Fibroblast of the aortic adventitia (primary cell): ENCODE results near the gene PLEKHH3. TPM values are rescaled to one million over a fixed set of nuclear protein-coding genes. Genes with fewer than 3 reads are reported as not detected.
"Not testable (repeated sequence)": the region's sequence is repeated elsewhere in the genome, so short reads cannot be mapped to it uniquely, and the experiment has no call there.

ENCODE experiments used
- DNase-seq: peaks from one replicate; pipeline ENCODE4 v3.0.0-alpha.2; 2010; ENCODE audit warnings: low read depth
- H3K4me3 ChIP-seq: 2 replicates; pipeline ENCODE4 v1.5.1; 2011; ENCODE audit warnings: low read depth, mild to moderate bottlenecking, control low read depth, low read length, moderate library complexity
- total RNA-seq: library from RNA; depleted of rRNA; stranded (reverse); fragments of >200 nt; gene quantifications from 2 replicates; pipeline ENCODE4 v1.2.3, GENCODE V29; 2012; ENCODE audit warnings: low replicate concordance
- TF ChIP-seq, protein P1 (sequence below): IDR thresholded peaks from 2 replicates; pipeline ENCODE4 v1.5.1; 2011; ENCODE audit warnings: mild to moderate bottlenecking, low read length, control low read depth, inconsistent platforms; ENCODE audit not compliant: insufficient read depth

PLEKHH3 gene
- total RNA-seq, 1 donor, result 15.6 TPM

DNA sequence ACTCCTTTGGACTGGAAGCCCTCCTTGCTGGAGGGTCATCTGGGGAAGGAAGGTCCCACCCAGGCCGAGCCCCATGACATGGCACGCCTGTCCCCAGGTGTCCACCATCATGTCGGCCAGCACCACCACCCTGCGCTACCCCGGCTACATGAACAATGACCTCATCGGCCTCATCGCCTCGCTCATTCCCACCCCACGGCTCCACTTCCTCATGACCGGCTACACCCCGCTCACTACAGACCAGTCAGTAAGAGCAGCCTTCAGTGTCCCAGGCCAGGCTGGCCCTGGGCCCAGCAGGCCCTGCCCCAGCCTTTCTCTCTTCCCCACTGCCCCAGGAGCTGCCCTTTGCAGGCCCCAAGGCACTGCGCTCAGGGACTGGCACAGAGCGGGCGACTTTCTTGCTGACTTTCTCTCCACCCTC lies 11.2 kb downstream of the PLEKHH3 start:
- TF ChIP-seq, protein P1, sequence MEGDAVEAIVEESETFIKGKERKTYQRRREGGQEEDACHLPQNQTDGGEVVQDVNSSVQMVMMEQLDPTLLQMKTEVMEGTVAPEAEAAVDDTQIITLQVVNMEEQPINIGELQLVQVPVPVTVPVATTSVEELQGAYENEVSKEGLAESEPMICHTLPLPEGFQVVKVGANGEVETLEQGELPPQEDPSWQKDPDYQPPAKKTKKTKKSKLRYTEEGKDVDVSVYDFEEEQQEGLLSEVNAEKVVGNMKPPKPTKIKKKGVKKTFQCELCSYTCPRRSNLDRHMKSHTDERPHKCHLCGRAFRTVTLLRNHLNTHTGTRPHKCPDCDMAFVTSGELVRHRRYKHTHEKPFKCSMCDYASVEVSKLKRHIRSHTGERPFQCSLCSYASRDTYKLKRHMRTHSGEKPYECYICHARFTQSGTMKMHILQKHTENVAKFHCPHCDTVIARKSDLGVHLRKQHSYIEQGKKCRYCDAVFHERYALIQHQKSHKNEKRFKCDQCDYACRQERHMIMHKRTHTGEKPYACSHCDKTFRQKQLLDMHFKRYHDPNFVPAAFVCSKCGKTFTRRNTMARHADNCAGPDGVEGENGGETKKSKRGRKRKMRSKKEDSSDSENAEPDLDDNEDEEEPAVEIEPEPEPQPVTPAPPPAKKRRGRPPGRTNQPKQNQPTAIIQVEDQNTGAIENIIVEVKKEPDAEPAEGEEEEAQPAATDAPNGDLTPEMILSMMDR, result no peak
- no peak for DNase-seq
- no peak overlapping the region for H3K4me3 ChIP-seq

DNA sequence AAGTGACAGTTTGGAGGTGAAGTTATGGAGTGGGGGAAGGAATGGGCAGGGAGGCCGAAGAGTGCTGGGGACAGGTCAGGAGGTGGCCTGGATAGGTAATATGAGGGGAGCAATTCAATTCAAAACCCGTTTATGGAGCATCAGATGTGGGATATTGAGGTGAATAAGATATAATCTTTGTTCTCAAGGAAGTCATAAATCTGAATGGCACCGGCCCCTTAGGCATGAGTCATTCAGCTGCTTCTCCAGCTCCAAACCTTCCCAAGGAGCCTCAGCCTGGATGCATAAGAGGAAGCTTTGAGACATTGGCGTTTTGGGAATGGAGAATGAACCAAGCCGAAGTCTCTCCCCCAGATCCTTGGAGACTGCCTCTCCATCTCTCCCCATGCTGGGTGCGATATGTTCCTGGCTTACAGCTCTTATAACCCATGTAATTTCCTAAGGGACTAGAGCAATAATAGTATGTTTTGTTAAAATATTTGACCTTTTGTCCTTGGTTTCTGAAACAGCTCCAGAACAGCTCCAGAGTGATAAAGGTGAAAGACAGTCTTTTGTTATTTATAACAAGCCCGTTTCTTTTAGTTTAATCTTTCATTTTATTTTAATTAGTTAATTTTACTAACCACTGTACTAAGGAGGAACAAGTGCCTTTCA lies 16.0 kb downstream of the PLEKHH3 start:
- TF ChIP-seq, protein P1, result no peak
- DNase-seq, result peak; percentile 64

DNA sequence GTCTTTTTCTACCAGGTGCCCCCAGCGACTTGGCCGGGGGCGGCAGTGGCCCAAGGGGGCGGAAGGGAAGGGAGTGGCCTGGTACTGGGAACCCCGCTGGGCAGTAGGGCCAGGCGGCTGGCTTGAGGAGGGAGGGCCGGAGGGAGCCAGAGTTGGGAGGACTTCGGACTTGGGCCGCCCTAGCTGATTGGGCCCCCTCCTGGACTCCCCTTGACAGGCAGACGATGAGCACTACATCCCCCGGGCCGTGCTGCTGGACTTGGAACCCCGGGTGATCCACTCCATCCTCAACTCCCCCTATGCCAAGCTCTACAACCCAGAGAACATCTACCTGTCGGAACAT lies 16.9 kb downstream of the PLEKHH3 start:
- H3K4me3 ChIP-seq, result peak overlapping the region; percentile 77
- DNase-seq, result not testable (repeated sequence)

More for the DNA sequence above, 16.0 kb downstream of the PLEKHH3 start:
- H3K4me3 ChIP-seq, result peak overlapping the region; percentile 41

DNA sequence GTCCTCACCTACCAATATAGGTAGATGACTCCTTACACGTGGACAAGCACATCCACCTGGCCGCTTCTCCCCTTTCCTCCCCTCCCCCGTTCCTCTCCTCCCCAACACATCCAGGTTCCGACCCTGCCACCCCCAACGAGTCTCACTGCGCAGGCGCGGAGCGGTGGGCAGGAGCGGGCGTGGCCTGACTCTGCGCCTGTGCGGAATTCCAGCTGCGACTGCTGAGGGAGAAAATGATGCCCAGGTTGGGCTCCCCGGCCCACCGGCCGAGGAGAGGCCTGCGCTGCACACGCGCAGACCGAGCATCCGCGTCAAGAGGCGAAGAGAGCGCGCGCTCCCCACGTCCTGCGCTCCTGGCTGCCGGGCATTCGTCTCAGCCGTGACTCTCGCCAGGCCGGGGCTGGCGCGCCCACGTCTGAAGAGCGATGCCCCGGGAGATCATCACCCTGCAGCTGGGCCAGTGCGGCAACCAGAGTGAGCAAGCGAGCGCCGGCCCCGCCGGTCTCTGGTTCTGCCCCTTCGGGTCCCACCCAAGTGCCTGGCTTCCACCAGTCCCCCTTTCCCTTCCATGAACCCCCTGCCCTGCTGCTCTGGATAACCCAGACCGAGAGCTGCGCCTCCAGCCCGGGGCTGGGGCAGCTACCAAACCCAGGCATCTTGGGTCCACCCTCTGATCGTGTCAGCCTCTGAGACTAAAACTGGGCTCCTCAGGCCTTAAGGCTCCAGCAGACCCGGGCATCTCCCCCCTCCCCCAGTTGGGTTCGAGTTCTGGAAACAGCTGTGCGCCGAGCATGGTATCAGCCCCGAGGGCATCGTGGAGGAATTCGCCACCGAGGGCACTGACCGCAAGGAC lies 17.5 kb downstream of the PLEKHH3 start, which contains the start of gene TUBG2:
Gene TUBG2, plus strand, starts transcription at position 206 of the 853 bp plus-strand sequence. Its CDS starts 220 bp downstream, at position 426.
- H3K4me3 ChIP-seq, result peak within 1 kb of the TSS; percentile 77
- TF ChIP-seq, protein P1, result no peak
- peak; percentile 89 for DNase-seq

DNA sequence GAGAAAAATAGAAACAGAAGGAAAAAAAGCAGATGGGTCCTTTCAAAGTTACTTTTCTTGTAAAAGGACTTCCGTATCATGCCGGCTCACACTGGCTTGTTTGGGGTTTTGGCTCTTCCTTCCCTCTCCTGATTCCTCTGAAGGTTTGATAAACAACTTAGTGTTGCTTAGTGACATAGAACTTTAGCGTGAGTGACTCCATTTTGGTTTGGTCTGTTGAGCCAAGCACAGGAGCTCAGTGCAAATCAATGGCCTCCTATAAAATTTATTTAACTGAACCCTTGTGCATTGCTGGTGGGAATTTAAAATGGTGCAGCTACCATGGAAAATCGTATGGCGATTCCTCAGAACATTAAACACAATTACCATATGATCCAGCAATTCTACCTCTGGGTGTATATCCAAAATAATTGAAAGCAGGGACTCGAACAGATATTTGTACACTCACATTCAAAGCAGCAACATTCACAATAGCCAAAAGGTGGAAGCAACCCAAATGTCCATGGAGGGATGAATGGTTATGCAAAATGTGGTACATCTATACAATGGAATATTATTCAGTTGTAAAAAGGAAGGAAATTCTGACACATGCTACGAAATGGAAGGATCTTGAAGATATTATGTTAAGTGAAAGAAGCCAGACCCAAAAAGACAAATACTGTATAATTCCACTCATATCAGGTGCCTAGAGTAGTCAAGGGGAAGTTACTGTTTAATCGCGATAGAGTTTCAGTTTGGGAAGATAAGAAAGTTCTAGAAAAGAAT lies 18.8 kb downstream of the PLEKHH3 start:
- TF ChIP-seq, protein P1, result no peak
- no peak for DNase-seq
- H3K4me3 ChIP-seq, result no peak overlapping the region

DNA sequence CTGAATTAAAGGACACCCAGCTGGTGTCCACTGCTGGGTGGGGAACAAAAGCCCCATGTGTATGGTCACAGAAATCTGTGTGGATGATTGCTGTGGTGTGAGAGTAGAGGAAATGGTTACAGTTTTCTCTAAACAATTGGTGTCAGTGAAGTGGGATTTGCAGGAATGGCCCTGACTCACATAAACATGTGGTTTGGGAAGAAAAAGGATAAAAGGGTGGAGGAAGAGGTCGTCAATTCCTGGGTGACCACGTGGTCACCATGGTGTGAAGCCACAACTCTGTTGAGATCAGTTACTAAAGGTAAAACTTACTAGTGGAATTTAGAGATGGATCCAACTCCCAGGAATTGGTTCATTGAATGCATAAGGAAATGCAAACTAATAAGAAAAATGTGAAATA lies 21.3 kb downstream of the PLEKHH3 start:
- H3K4me3 ChIP-seq, result no peak overlapping the region
- DNase-seq, result peak; percentile 62
- TF ChIP-seq, protein P1, result no peak
